Adrenal gland (tissue), 5 donors: ENCODE measurements around the gene FBXL20.

ENCODE experiments used
- POLR2A ChIP-seq, 2 donors: fragments of 450-650 bp; IDR thresholded peaks; one replicate each; pipeline ENCODE4 v1.6.1; 2017; ENCODE audit warnings: antibody characterized with exemption in 2 of 2, mild to moderate bottlenecking in 2 of 2, moderate library complexity in 1 of 2
- TF ChIP-seq, protein P1 (sequence below), 6 experiments: fragments of 450-650 bp in 4 of 6; fragments of 200-600 bp in 2 of 6; sonication (generic) in 1 of 6; IDR thresholded peaks; 1 replicate in 5 of 6; 2 replicates in 1 of 6; pipeline versions ENCODE4 v1.5.1 to v1.8.0; 2016 to 2021; ENCODE audit warnings: antibody characterized with exemption in 6 of 6, mild to moderate bottlenecking in 2 of 6, moderate library complexity in 1 of 6
- donor health status: DM: no; HTN: no; CAD: no.

DNA sequence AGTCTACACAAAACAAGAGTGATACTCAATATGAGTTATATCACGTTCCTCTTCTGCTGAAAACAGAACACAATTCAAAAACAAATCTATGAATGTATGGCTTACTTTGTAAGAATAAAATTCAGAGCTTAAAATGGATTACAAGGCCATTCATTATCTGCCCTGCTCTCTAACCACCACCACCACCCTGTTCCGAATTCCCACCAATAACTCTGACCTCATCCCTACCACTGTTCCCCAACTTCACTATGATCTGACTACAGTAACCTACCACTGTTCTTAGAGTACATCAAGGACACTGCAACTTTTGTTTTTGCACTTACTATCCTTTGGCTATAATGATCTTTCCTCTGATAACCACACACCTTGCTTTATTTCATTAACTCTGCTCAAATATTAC, 21.3 kb downstream of the FBXL20 start:
- TF ChIP-seq, protein P1, sequence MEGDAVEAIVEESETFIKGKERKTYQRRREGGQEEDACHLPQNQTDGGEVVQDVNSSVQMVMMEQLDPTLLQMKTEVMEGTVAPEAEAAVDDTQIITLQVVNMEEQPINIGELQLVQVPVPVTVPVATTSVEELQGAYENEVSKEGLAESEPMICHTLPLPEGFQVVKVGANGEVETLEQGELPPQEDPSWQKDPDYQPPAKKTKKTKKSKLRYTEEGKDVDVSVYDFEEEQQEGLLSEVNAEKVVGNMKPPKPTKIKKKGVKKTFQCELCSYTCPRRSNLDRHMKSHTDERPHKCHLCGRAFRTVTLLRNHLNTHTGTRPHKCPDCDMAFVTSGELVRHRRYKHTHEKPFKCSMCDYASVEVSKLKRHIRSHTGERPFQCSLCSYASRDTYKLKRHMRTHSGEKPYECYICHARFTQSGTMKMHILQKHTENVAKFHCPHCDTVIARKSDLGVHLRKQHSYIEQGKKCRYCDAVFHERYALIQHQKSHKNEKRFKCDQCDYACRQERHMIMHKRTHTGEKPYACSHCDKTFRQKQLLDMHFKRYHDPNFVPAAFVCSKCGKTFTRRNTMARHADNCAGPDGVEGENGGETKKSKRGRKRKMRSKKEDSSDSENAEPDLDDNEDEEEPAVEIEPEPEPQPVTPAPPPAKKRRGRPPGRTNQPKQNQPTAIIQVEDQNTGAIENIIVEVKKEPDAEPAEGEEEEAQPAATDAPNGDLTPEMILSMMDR (IDR thresholded peaks at IDR 0.05), result no peak
- TF ChIP-seq POLR2A (IDR thresholded peaks at IDR 0.05), result no peak
